ENCODE measurements around the gene PCDHA5. TPM values are rescaled to one million over a fixed set of nuclear protein-coding genes. Genes with fewer than 3 reads are reported as not detected.

The PCDHA5 gene
- polyA plus RNA-seq, 1 donor from 2014 or later, result 1.4 TPM

DNA sequence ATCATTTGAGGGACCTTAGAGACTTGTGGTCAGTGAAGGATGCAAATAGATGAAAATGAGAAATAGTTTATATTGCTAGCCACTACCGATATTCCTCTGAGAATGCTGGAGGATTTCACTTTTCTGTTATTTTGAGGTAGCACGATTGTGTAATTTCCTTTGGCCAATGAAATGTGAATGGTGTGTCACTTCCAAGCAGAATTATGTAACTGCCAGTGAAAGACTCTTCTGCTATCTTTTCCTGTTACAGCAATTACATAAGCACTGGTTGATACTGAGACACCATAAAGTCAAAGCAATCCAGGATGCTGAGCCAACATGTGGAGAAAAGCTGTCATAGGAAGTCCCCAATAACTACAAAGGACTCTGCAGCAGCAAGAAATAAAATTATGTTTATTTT is 30.3 kb upstream of the PCDHA5 start:
- H3K9me3 ChIP-seq (ENCODE audit: low read length), result peaks cover 65% of the 10 kb centered on the region
- H3K9me2 ChIP-seq (ENCODE audit: insufficient read depth, low read length), result no peaks in the 10 kb centered on the region
- peaks cover 8% of the 10 kb centered on the region for H3K36me3 ChIP-seq (ENCODE audit: insufficient read depth, low read length)
- H3F3A ChIP-seq (ENCODE audit: insufficient read depth, low read length, poor library complexity, severe bottlenecking), result no peaks in the 10 kb centered on the region
- H4K20me1 ChIP-seq (ENCODE audit: insufficient read depth), result no peaks in the 10 kb centered on the region
- TF ChIP-seq REST (IDR thresholded peaks at IDR 0.05; ENCODE audit: borderline replicate concordance) (no peak), SMC3 (conservative IDR thresholded peaks at IDR 0.05; ENCODE audit: poor library complexity) (no peak), MXI1 (conservative IDR thresholded peaks at IDR 0.05; ENCODE audit: poor library complexity, severe bottlenecking) (no peak), TAF1 (IDR thresholded peaks at IDR 0.05; ENCODE audit: low read depth) (no peak), RAD21 (conservative IDR thresholded peaks at IDR 0.05) (no peak), CTCF (IDR thresholded peaks at IDR 0.05; ENCODE audit: poor library complexity, severe bottlenecking) (no peak), EZH2 (IDR thresholded peaks at IDR 0.05; ENCODE audit: borderline replicate concordance, insufficient read depth, low read length, poor library complexity, severe bottlenecking) (no peak), EP300 (conservative IDR thresholded peaks at IDR 0.05; ENCODE audit: poor library complexity, severe bottlenecking) (no peak), POLR2AphosphoS5 (IDR thresholded peaks at IDR 0.05) (no peak)
- no peaks in the 10 kb centered on the region for H3K79me2 ChIP-seq (replicated peaks; ENCODE audit: insufficient read depth, low read length)
- no peak overlapping the region for H3K4me3 ChIP-seq (ENCODE audit: low read length)
- H3K27ac ChIP-seq (ENCODE audit: low read length), result no peak overlapping the region
- no peak overlapping the region for H3K4me2 ChIP-seq (ENCODE audit: low read length)
- no peak overlapping the region for H2AFZ ChIP-seq (ENCODE audit: low read depth, low read length)
- no peaks in the 10 kb centered on the region for H3K27me3 ChIP-seq (ENCODE audit: insufficient read depth, low read depth, low read length)
- no peak overlapping the region for H3K9ac ChIP-seq (ENCODE audit: low read length)

DNA sequence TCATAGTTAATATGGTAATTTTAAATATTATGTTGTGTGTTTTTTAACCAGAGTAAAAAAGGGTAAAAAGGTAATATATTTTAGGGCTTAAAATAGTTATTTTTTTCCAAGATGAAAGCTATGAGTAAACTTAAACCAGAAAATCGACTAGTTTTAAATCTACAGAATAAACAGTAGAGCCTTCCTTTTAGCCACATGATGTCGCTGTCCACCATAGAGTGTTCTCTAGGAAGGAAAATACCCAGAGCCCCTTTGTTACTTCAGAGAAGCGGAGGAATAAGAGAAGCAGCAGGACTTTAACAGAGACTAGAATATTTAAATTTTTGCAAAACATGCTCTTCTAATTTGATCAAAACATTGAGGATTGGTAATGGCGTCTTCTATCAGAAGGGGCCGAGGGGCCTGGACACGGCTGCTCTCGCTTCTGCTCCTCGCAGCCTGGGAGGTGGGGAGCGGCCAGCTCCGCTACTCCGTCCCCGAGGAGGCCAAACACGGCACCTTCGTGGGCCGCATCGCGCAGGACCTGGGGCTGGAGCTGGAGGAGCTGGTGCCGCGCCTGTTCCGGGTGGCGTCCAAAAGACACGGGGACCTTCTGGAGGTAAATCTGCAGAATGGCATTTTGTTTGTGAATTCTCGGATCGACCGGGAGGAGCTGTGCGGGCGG is 26.7 kb upstream of the PCDHA5 start, which contains the start of gene PCDHA2:
PCDHA2 (plus strand) TSS at position 258 of the 664 bp plus-strand sequence.
- H3K27ac ChIP-seq (ENCODE audit: low read length), result peak within 1 kb of the TSS; percentile 58
- TF ChIP-seq RAD21 (conservative IDR thresholded peaks at IDR 0.05), result peak; percentile 66
- TF ChIP-seq EZH2 (IDR thresholded peaks at IDR 0.05; ENCODE audit: borderline replicate concordance, insufficient read depth, low read length, poor library complexity, severe bottlenecking), result no peak
- peak; percentile 61 for TF ChIP-seq CTCF (IDR thresholded peaks at IDR 0.05; ENCODE audit: poor library complexity, severe bottlenecking)
- peak; percentile 57 for TF ChIP-seq SMC3 (conservative IDR thresholded peaks at IDR 0.05; ENCODE audit: poor library complexity)
- no peaks in the 10 kb centered on the region for H4K20me1 ChIP-seq (ENCODE audit: insufficient read depth)
- H3F3A ChIP-seq (ENCODE audit: insufficient read depth, low read length, poor library complexity, severe bottlenecking), result no peaks in the 10 kb centered on the region
- peaks cover 19% of the 10 kb centered on the region for H3K36me3 ChIP-seq (ENCODE audit: insufficient read depth, low read length)
- no peaks in the 10 kb centered on the region for H3K27me3 ChIP-seq (ENCODE audit: insufficient read depth, low read depth, low read length)
- peak within 1 kb of the TSS; percentile 52 for H3K9ac ChIP-seq (ENCODE audit: low read length)
- H3K4me3 ChIP-seq (ENCODE audit: low read length), result peak within 1 kb of the TSS; percentile 59
- H3K4me2 ChIP-seq (ENCODE audit: low read length), result no peak within 1 kb of the TSS
- peaks cover 5% of the 10 kb centered on the region for H3K79me2 ChIP-seq (replicated peaks; ENCODE audit: insufficient read depth, low read length)
- H3K9me2 ChIP-seq (ENCODE audit: insufficient read depth, low read length), result no peaks in the 10 kb centered on the region
- H2AFZ ChIP-seq (ENCODE audit: low read depth, low read length), result no peak within 1 kb of the TSS
- H3K9me3 ChIP-seq (ENCODE audit: low read length), result peaks cover 62% of the 10 kb centered on the region
